Panc1 (cell line): Measurements from ENCODE around the gene SUPT6H.

Experiments
- CTCF ChIP-seq: fragments of 450-650 bp; IDR thresholded peaks from 2 replicates; pipeline ENCODE4 v1.5.1; 2017; ENCODE audit warnings: mild to moderate bottlenecking
- POLR2AphosphoS5 ChIP-seq: IDR thresholded peaks from 2 replicates; pipeline ENCODE4 v1.6.1; 2012; ENCODE audit warnings: mild to moderate bottlenecking, low read depth, low read length, moderate library complexity
- SIN3A ChIP-seq: IDR thresholded peaks from 2 replicates; pipeline ENCODE4 v1.6.1; 2012; ENCODE audit warnings: low read depth, mild to moderate bottlenecking, low read length, moderate library complexity, borderline replicate concordance; ENCODE audit not compliant: insufficient read depth

- TF ChIP-seq CTCF, result no peak
- TF ChIP-seq POLR2AphosphoS5, result 0 out of 2 replicates have a peak, but pooled peaks have one; percentile 17
- TF ChIP-seq SIN3A, result no peak
Measured at GRCh38 chr17:28615260-28615940, 46.6 kb upstream of the SUPT6H start.
